Keratinocyte (primary cell): ENCODE data around the gene KMT5B. TPM values are rescaled to one million over a fixed set of nuclear protein-coding genes. Genes with fewer than 3 reads are reported as not detected.

ENCODE experiments used
- DNase-seq: peaks from one replicate; pipeline ENCODE4 v3.0.0-alpha.2; 2011; ENCODE audit warnings: low read depth, missing footprints, low spot score
- FAIRE-seq: peaks from 2 replicates; lab custom pipeline; 2011; peaks lifted over from hg19 to GRCh38; lab: Jason Lieb, UNC
- H2AFZ ChIP-seq: 2 replicates; pipeline ENCODE4 v1.6.0; 2012; ENCODE audit warnings: low read length, control low read depth, inconsistent platforms; ENCODE audit not compliant: control insufficient read depth
- H3K27ac ChIP-seq: 2 replicates; pipeline ENCODE4 v1.5.1; 2011; ENCODE audit warnings: low read length; ENCODE audit not compliant: control insufficient read depth, insufficient read depth
- H3K27me3 ChIP-seq: 3 replicates; pipeline ENCODE4 v1.6.0; 2011; ENCODE audit warnings: low read length; ENCODE audit not compliant: control insufficient read depth, insufficient read depth; ENCODE audit errors: extremely low read depth
- H3K36me3 ChIP-seq, 2 experiments: 2 replicates in 1 of 2; 3 replicates in 1 of 2; pipeline ENCODE4 v1.5.1; 2011; ENCODE audit warnings: low read length in 2 of 2, mild to moderate bottlenecking in 1 of 2; ENCODE audit not compliant: control insufficient read depth in 2 of 2, insufficient read depth in 2 of 2; ENCODE audit errors: extremely low read depth in 1 of 2
- H3K4me1 ChIP-seq: 3 replicates; pipeline ENCODE4 v1.5.1; 2011; ENCODE audit warnings: low read length; ENCODE audit not compliant: control insufficient read depth, insufficient read depth; ENCODE audit errors: extremely low read depth
- H3K4me2 ChIP-seq: 3 replicates; pipeline ENCODE4 v1.6.0; 2011; ENCODE audit warnings: low read depth, low read length; ENCODE audit not compliant: control insufficient read depth, insufficient read depth; ENCODE audit errors: extremely low read depth
- H3K4me3 ChIP-seq, 3 experiments: fragments of 200-600 bp in 1 of 3; sonication (generic) in 1 of 3; 2 replicates in 2 of 3; 3 replicates in 1 of 3; pipeline ENCODE4 v1.5.1; 2011 to 2016; ENCODE audit warnings: low read length in 3 of 3, mild to moderate bottlenecking in 3 of 3, control low read depth in 2 of 3, inconsistent platforms in 1 of 3, low read depth in 1 of 3, mixed read lengths in 1 of 3, mixed run types in 1 of 3, moderate library complexity in 1 of 3; ENCODE audit not compliant: control insufficient read depth in 2 of 3, insufficient read depth in 2 of 3; ENCODE audit errors: extremely low read depth in 1 of 3
- H3K79me2 ChIP-seq: 2 replicates; pipeline ENCODE4 v1.6.0; 2012; ENCODE audit warnings: low read length; ENCODE audit not compliant: control insufficient read depth, insufficient read depth
- H3K9ac ChIP-seq: 3 replicates; pipeline ENCODE4 v1.6.0; 2011; ENCODE audit warnings: low read length; ENCODE audit not compliant: control insufficient read depth, insufficient read depth; ENCODE audit errors: extremely low read depth
- H3K9me1 ChIP-seq: 3 replicates; pipeline ENCODE4 v1.6.0; 2011; ENCODE audit warnings: low read length; ENCODE audit not compliant: control insufficient read depth, insufficient read depth; ENCODE audit errors: extremely low read depth
- H3K9me3 ChIP-seq: 2 replicates; pipeline ENCODE4 v1.5.1; 2012; ENCODE audit warnings: low read depth, low read length; ENCODE audit not compliant: control insufficient read depth
- H4K20me1 ChIP-seq: 3 replicates; pipeline ENCODE4 v1.6.0; 2011; ENCODE audit warnings: low read length; ENCODE audit not compliant: control insufficient read depth, insufficient read depth; ENCODE audit errors: extremely low read depth
- EZH2 ChIP-seq: IDR thresholded peaks from one replicate; pipeline ENCODE4 v1.6.1; 2012; ENCODE audit warnings: inconsistent platforms, mild to moderate bottlenecking, low read length, moderate library complexity
- dilution Hi-C: fragments of 300-500 bp; cut with MboI; formaldehyde crosslinking; loops from one replicate; pipeline ENCODE4 v1.7.0; 2020; ENCODE audit warnings: low sequenced_read_pairs; ENCODE audit not compliant: extremely low pct_ligation_motif_present
- polyA plus RNA-seq, 5 experiments: library from polyadenylated mRNA; depleted of rRNA in 3 of 5; stranded (reverse) in 3 of 5; stranded (forward) in 1 of 5; unstranded in 1 of 5; fragments of >200 nt; gene quantifications; 1 replicate in 1 of 5; 2 replicates in 3 of 5; 3 replicates in 1 of 5; pipeline versions ENCODE4 v1.2.1 to v1.2.3, GENCODE V29; 2011 to 2012; ENCODE audit warnings: missing spikeins in 2 of 5, low read depth in 1 of 5, low replicate concordance in 1 of 5
- TF ChIP-seq, protein P1 (sequence below), 3 experiments: IDR thresholded peaks in 1 of 3; conservative IDR thresholded peaks in 1 of 3; optimal IDR thresholded peaks in 1 of 3; 2 replicates in 2 of 3; 3 replicates in 1 of 3; pipeline versions ENCODE3 to v1.5.1; 2011; ENCODE audit warnings: low read length in 3 of 3, mild to moderate bottlenecking in 3 of 3, moderate library complexity in 2 of 3, control low read depth in 1 of 3, inconsistent platforms in 1 of 3; ENCODE audit not compliant: insufficient read depth in 2 of 3; ENCODE audit errors: extremely low read depth in 1 of 3

KMT5B gene
- polyA plus RNA-seq, 1 donor (not counting 4 experiments of a cell fraction or from before 2014, with no cell fraction given): 17.2 TPM

DNA sequence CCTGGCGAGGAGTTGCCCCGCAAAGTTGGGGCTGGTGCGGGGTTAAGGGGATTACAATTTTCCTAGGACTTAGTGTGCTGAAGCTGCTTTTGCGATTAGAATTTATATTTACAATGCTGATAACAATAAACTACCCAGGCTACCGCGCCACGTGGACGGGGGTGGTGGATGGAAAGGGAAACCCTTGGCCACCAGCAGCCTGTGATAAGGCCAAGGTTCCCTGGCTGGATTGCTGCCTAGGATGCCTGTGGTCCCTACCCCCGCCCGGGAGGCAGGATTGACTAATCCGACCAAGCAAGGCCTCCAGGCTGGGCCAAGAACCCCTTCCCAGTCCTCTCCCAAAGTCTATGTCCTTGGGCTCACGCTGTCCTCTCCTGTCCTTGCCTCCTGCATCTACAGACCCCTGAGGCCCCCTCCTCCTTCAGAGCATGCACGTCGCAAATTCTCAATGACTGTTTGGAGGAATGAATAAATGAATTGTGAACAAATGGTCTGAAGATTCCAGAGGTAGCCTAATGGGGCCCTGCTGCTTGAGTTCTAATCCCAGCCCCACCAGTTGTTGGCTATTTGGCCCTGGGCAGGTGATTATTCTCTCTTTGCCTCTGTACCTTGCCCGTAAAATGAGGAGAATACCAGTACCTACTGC, 84.3 kb downstream of the KMT5B start:
- no peaks in the 10 kb centered on the region for H3K9me1 ChIP-seq
- H3K4me1 ChIP-seq: no peaks in the 10 kb centered on the region
- H3K36me3 ChIP-seq: no peaks in the 10 kb centered on the region
- no peaks in the 10 kb centered on the region for H4K20me1 ChIP-seq
- H2AFZ ChIP-seq: no peak overlapping the region
- no peak overlapping the region for H3K9ac ChIP-seq
- no peak overlapping the region for H3K4me3 ChIP-seq
- no peak overlapping the region for H3K27ac ChIP-seq
- dilution Hi-C loops: no loop called here
- H3K27me3 ChIP-seq: peaks cover 7% of the 10 kb centered on the region
- no peak for FAIRE-seq
- no peaks in the 10 kb centered on the region for H3K9me3 ChIP-seq
- H3K79me2 ChIP-seq: no peaks in the 10 kb centered on the region
- TF ChIP-seq, protein P1, sequence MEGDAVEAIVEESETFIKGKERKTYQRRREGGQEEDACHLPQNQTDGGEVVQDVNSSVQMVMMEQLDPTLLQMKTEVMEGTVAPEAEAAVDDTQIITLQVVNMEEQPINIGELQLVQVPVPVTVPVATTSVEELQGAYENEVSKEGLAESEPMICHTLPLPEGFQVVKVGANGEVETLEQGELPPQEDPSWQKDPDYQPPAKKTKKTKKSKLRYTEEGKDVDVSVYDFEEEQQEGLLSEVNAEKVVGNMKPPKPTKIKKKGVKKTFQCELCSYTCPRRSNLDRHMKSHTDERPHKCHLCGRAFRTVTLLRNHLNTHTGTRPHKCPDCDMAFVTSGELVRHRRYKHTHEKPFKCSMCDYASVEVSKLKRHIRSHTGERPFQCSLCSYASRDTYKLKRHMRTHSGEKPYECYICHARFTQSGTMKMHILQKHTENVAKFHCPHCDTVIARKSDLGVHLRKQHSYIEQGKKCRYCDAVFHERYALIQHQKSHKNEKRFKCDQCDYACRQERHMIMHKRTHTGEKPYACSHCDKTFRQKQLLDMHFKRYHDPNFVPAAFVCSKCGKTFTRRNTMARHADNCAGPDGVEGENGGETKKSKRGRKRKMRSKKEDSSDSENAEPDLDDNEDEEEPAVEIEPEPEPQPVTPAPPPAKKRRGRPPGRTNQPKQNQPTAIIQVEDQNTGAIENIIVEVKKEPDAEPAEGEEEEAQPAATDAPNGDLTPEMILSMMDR (optimal IDR thresholded peaks at IDR 0.05 in 1 of 3, IDR thresholded peaks at IDR 0.05 in 1 of 3, conservative IDR thresholded peaks at IDR 0.05 in 1 of 3; ENCODE audit: extremely low read depth in 1 of 3, insufficient read depth in 2 of 3, low read length in 3 of 3): no peak
- no peak for TF ChIP-seq EZH2
- H3K4me2 ChIP-seq: no peak overlapping the region
- no peak for DNase-seq

DNA sequence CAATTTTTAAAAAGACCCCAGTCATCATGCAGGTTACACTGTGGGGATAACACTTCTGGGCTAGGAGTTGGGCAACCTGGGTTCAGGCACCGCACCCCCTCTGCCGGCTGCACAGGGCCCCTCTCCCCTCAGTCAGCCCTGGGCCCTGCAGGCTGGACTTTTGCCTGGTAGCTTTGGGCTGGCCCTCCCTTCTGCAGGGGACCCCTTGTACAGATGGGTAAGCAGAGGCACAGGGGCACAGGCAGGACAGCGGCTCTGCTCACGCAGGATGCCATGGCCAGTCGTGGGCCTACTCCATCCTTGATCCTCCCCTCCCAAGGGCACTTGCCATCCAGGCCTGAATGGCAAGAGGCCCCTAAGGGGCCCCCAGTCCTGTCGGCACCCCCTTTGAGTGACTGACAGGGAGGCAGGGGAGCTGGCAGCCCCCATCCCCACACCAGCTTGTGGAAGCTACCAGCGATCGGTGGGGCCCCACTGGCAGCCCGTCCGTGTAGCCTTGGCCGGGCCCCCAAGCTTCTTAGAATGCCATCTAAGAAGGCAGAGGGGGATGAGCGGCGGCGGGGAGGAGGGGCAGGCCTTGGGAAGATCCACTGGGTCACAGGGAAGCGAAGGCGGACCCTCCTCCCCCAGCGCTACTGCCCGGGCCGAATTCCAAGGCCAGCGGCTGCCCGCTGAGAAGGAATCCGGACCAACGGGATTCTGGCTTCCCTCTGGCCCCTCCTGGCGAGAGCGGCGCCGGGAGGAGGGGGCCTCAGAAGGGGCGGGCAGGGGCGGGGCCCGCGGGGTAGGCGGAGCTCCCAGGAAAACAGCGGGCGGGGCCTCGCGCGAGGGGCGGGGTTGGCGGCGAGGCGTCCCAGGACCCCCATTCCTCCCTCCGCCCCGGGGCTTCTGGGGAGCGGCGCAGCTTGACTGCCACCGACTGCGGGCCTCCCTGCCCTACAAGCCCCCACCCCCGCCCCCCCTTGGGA, 85.1 kb downstream of the KMT5B start:
- H3K27ac ChIP-seq: no peak overlapping the region

More for the DNA sequence above, 85.1 kb downstream of the KMT5B start:
- Histone ChIP-seq H3K4me1 (no peaks in the 10 kb centered on the region), H3K79me2 (no peaks in the 10 kb centered on the region), H3K36me3 (no peaks in the 10 kb centered on the region), H3K9me1 (no peaks in the 10 kb centered on the region), H3K9me3 (no peaks in the 10 kb centered on the region), H4K20me1 (no peaks in the 10 kb centered on the region), H3K9ac (no peak overlapping the region), H3K27me3 (peaks cover 7% of the 10 kb centered on the region), H3K4me2 (no peak overlapping the region), H2AFZ (no peak overlapping the region), H3K4me3 (no peak overlapping the region)
- TF ChIP-seq, protein P1 (optimal IDR thresholded peaks at IDR 0.05 in 1 of 3, IDR thresholded peaks at IDR 0.05 in 1 of 3, conservative IDR thresholded peaks at IDR 0.05 in 1 of 3; ENCODE audit: extremely low read depth in 1 of 3, insufficient read depth in 2 of 3, low read length in 3 of 3): no peak
- no peak for TF ChIP-seq EZH2
- DNase-seq (no peak), FAIRE-seq (no peak)
- dilution Hi-C loops: no loop called here
